Colonic mucosa (tissue), 4 donors: ENCODE results near the gene ATP6V1G2. TPM values are rescaled to one million over a fixed set of nuclear protein-coding genes. Genes with fewer than 3 reads are reported as not detected.

ENCODE experiments used
- DNase-seq: peaks from one replicate; pipeline ENCODE4 v3.0.0-alpha.2; 2020
- H3K27ac ChIP-seq: fragments of 200-600 bp; one replicate; pipeline ENCODE4 v1.8.0; 2021
- H3K27me3 ChIP-seq: fragments of 200-600 bp; one replicate; pipeline ENCODE4 v1.8.0; 2021
- H3K36me3 ChIP-seq: fragments of 200-600 bp; one replicate; pipeline ENCODE4 v1.8.0; 2021
- H3K4me1 ChIP-seq: fragments of 200-600 bp; one replicate; pipeline ENCODE4 v1.8.0; 2021; ENCODE audit warnings: mild to moderate bottlenecking
- H3K4me3 ChIP-seq: fragments of 200-600 bp; one replicate; pipeline ENCODE4 v1.8.0; 2021
- H3K9ac ChIP-seq, 2 donors: one replicate each; pipeline ENCODE4 v1.7.0; 2013; ENCODE audit warnings: control low read depth in 2 of 2, low read depth in 2 of 2, low read length in 2 of 2
- H3K9me3 ChIP-seq: fragments of 200-600 bp; one replicate; pipeline ENCODE4 v1.8.0; 2021
- CTCF ChIP-seq: fragments of 200-600 bp; IDR thresholded peaks from one replicate; pipeline ENCODE4 v1.8.0; 2022; ENCODE audit warnings: antibody characterized with exemption, mild to moderate bottlenecking
- intact Hi-C: fragments of 100-400 bp; cut with DNase I; formaldehyde crosslinking; loops from one replicate; pipeline ENCODE4 v1.14.1; 2022
- total RNA-seq, 2 donors: library from RNA; stranded (reverse); fragmentation: NEBNext Ultra II Directional in 1 of 2; extraction: Animal tissue kit (Norgen Biotek cat#: 25700) in 1 of 2; gene quantifications; one replicate each; pipeline ENCODE4 v1.2.1, GENCODE V29; 2021
- donor health status: healthy.
- donor health status: DM: no; HTN: no; CAD: no.
- donor health status: DM: no; HTN: no; CAD: no.

ATP6V1G2 gene
- total RNA-seq, 2 donors from 2014 or later, result 0.57 to 0.85 TPM

GRCh38 chr6:31535538-31536324 lies 10.7 kb downstream of the ATP6V1G2 start:
- intact Hi-C loops, result no loop called here
- no peak for TF ChIP-seq CTCF
- Histone ChIP-seq H3K27me3 (no peaks in the 10 kb centered on the region), H3K9me3 (no peaks in the 10 kb centered on the region), H3K36me3 (peaks cover 48% of the 10 kb centered on the region), H3K27ac (no peak overlapping the region), H3K9ac (no peak overlapping the region), H3K4me3 (no peak overlapping the region), H3K4me1 (peaks cover 11% of the 10 kb centered on the region)
- no peak for DNase-seq

- no peak for DNase-seq
- Histone ChIP-seq H3K27me3 (no peaks in the 10 kb centered on the region), H3K4me3 (no peak overlapping the region), H3K9me3 (no peaks in the 10 kb centered on the region), H3K4me1 (peaks cover 8% of the 10 kb centered on the region), H3K9ac (no peak overlapping the region), H3K27ac (no peak overlapping the region), H3K36me3 (peaks cover 50% of the 10 kb centered on the region)
- TF ChIP-seq CTCF, result no peak
- intact Hi-C loops, result no loop called here
Observed at GRCh38 chr6:31534521-31535040, 11.8 kb downstream of the ATP6V1G2 start.

GRCh38 chr6:31534011-31534410 lies 12.4 kb downstream of the ATP6V1G2 start:
- no peak overlapping the region for H3K27ac ChIP-seq
- no peaks in the 10 kb centered on the region for H3K9me3 ChIP-seq
- H3K27me3 ChIP-seq, result no peaks in the 10 kb centered on the region
- peaks cover 49% of the 10 kb centered on the region for H3K36me3 ChIP-seq
- H3K4me1 ChIP-seq, result peaks cover 2% of the 10 kb centered on the region
- intact Hi-C loops, result no loop called here
- DNase-seq, result no peak
- H3K4me3 ChIP-seq, result no peak overlapping the region
- H3K9ac ChIP-seq, result no peak overlapping the region
- no peak for TF ChIP-seq CTCF

- Histone ChIP-seq H3K9me3 (no peaks in the 10 kb centered on the region), H3K9ac (no peak overlapping the region), H3K36me3 (peaks cover 44% of the 10 kb centered on the region), H3K27me3 (no peaks in the 10 kb centered on the region), H3K27ac (no peak overlapping the region), H3K4me1 (no peaks in the 10 kb centered on the region), H3K4me3 (no peak overlapping the region)
- DNase-seq, result no peak
- intact Hi-C loops, result no loop called here
- TF ChIP-seq CTCF, result no peak
Observed at GRCh38 chr6:31533455-31533841, 13.0 kb downstream of the ATP6V1G2 start.

DNA sequence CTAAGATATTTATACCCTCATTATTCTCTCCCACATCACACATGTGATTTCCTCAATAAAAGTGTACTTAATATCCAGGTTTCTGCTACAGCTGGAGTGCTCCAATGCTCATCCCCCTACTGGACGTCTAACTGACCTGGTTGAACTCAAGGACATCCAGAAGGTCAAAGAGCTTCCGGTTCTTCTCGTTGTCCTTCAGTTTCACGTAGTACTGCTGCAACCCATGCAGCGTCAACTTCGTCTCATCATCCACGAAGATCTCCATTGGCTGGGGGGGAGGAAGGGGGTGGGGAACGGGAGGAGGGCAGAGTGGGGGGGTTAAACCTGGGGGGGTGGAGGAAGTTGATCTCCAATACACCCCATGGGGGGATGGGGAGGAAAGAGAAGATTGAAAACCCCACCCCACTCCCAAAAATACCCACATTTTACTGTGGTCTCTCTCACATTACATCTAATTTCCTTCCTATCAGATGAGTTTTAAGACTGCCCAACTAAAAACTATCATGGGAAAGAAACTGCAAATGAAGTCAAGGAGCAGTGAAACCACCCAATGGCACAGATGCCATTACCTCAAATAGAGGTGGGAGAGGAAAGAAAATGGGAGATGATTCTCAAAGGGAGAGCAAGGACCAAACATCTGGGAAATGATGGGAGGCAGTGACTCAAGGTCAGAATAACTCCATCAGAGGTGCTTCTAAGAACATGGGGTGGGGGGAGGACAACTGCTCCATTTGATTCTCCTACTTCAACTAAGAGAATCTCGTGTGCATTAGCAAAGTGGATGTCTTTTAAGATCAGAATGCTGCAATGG lies 13.6 kb downstream of the ATP6V1G2 start:
- H3K4me3 ChIP-seq, result no peak overlapping the region
- H3K27ac ChIP-seq, result no peak overlapping the region
- TF ChIP-seq CTCF, result no peak
- no peaks in the 10 kb centered on the region for H3K4me1 ChIP-seq
- no peaks in the 10 kb centered on the region for H3K9me3 ChIP-seq
- H3K27me3 ChIP-seq, result no peaks in the 10 kb centered on the region
- peaks cover 43% of the 10 kb centered on the region for H3K36me3 ChIP-seq
- DNase-seq, result no peak
- no peak overlapping the region for H3K9ac ChIP-seq
- intact Hi-C loops, result no loop called here
